Measurements from ENCODE around the gene OR8D1. TPM values are rescaled to one million over a fixed set of nuclear protein-coding genes. Genes with fewer than 3 reads are reported as not detected.

The OR8D1 gene
- total RNA-seq (2014; rRNA removed; shearing (Covaris generic)), result not detected in 2 replicates
- polyA plus RNA-seq (2015; cell fraction: cytosol; rRNA removed), result not detected in 2 replicates
- not detected in 2 replicates for polyA plus RNA-seq (2015; cell fraction: nucleus; rRNA removed)

GRCh38 chr11:124313849-124314248 lies at the start of gene OR8D1:
TSS of gene OR8D1 (minus strand) at chr11:124313949. CDS start at chr11:124310766, 3,183 bp downstream.
- DNase-seq (ENCODE audit: low read depth), result no peak

- DNase-seq (ENCODE audit: low read depth), result no peak
Measured at GRCh38 chr11:124359566-124359965, 45.8 kb upstream of the OR8D1 start.

GRCh38 chr11:124346311-124346955 lies 32.7 kb upstream of the OR8D1 start:
- DNase-seq (ENCODE audit: low read depth), result no peak

- DNase-seq (ENCODE audit: low read depth), result no peak
Measured at GRCh38 chr11:124344346-124344745, 30.6 kb upstream of the OR8D1 start.

GRCh38 chr11:124340142-124340447 lies 26.3 kb upstream of the OR8D1 start:
- DNase-seq (ENCODE audit: low read depth), result no peak

GRCh38 chr11:124339396-124340141 lies 25.8 kb upstream of the OR8D1 start:
- no peak for DNase-seq (ENCODE audit: low read depth)

- no peak for DNase-seq (ENCODE audit: low read depth)
Measured at GRCh38 chr11:124331873-124332272, 18.1 kb upstream of the OR8D1 start.

- DNase-seq (ENCODE audit: low read depth), result no peak
Measured at GRCh38 chr11:124329787-124330478, 16.2 kb upstream of the OR8D1 start.

GRCh38 chr11:124327775-124328174 lies 14.0 kb upstream of the OR8D1 start:
- no peak for DNase-seq (ENCODE audit: low read depth)

- no peak for DNase-seq (ENCODE audit: low read depth)
Measured at GRCh38 chr11:124322356-124322755, 8.6 kb upstream of the OR8D1 start.

- no peak for DNase-seq (ENCODE audit: low read depth)
Measured at GRCh38 chr11:124320097-124320496, 6.3 kb upstream of the OR8D1 start, which contains the start of gene OR8D2. TSS of gene OR8D2 (minus strand) at chr11:124320197. CDS start at chr11:124320197, 0 bp downstream.

- DNase-seq (ENCODE audit: low read depth), result peak; percentile 29
Measured at GRCh38 chr11:124315052-124315451, 1.3 kb upstream of the OR8D1 start.

- DNase-seq (ENCODE audit: low read depth), result no peak
Measured at GRCh38 chr11:124313131-124313530, 618 bp downstream of the OR8D1 start.

- DNase-seq (ENCODE audit: low read depth), result no peak
Measured at GRCh38 chr11:124311670-124312069, 2.1 kb downstream of the OR8D1 start.

- no peak for DNase-seq (ENCODE audit: low read depth)
Measured at GRCh38 chr11:124311269-124311668, 2.5 kb downstream of the OR8D1 start.

- peak; percentile 18 for DNase-seq (ENCODE audit: low read depth)
Measured at GRCh38 chr11:124310721-124311120, 3.0 kb downstream of the OR8D1 start.

- DNase-seq (ENCODE audit: low read depth), result no peak
Measured at GRCh38 chr11:124307093-124307492, 6.7 kb downstream of the OR8D1 start.

- no peak for DNase-seq (ENCODE audit: low read depth)
Measured at GRCh38 chr11:124302347-124303125, 11.2 kb downstream of the OR8D1 start.

- DNase-seq (ENCODE audit: low read depth), result no peak
Measured at GRCh38 chr11:124301548-124301947, 12.2 kb downstream of the OR8D1 start.

- DNase-seq (ENCODE audit: low read depth), result no peak
Measured at GRCh38 chr11:124297921-124298320, 15.8 kb downstream of the OR8D1 start.

- DNase-seq (ENCODE audit: low read depth), result no peak
Measured at GRCh38 chr11:124296016-124296415, 17.7 kb downstream of the OR8D1 start.
